ENCODE data around the gene KRT79. TPM values are rescaled to one million over a fixed set of nuclear protein-coding genes. Genes with fewer than 3 reads are reported as not detected.

Gene KRT79
- total and polyA plus RNA-seq, 8 donors: 0.15 TPM; not detected in 7

- Histone ChIP-seq H3K27ac (peak overlapping the region in 2 of 5 donors; percentile 24 to 29), H3K9me3 (no peaks in the 10 kb centered on the region), H3K4me3 (no peak overlapping the region), H3K36me3 (no peaks in the 10 kb centered on the region), H3K4me1 (peaks cover 11 to 38% (median 29%) of the 10 kb centered on the region in 4 donors), H3K27me3 (no peaks in the 10 kb centered on the region)
- WGBS, 5 donors: 13 to 48% (median 22%) methylated on average over 9 of the region's 9 CpGs
- intact Hi-C loops (cut with DNase I; ENCODE audit: low total_unique reads): loop anchor here (5.0 kb wide), 1 partner anchor 495 kb away; no protein-coding TSS in a partner anchor
- TF ChIP-seq POLR2A (IDR thresholded peaks at IDR 0.05): no peak
- no peak for TF ChIP-seq EP300 (IDR thresholded peaks at IDR 0.05)
- no peak for TF ChIP-seq POLR2AphosphoS5 (IDR thresholded peaks at IDR 0.05)
- DNase-seq: peak; percentile 59 to 87
Observed at GRCh38 chr12:52867642-52868041, 33.5 kb upstream of the KRT79 start.

- no peaks in the 10 kb centered on the region for H3K9me3 ChIP-seq
Observed at GRCh38 chr12:52867152-52867551, 33.0 kb upstream of the KRT79 start.

GRCh38 chr12:52865090-52865944, 31.2 kb upstream of the KRT79 start:
- Histone ChIP-seq H3K27me3 (no peaks in the 10 kb centered on the region), H3K4me1 (peaks cover 0 to 15% (median 9%) of the 10 kb centered on the region in 4 donors), H3K27ac (no peak overlapping the region), H3K9me3 (no peaks in the 10 kb centered on the region), H3K36me3 (no peaks in the 10 kb centered on the region), H3K4me3 (no peak overlapping the region)
- TF ChIP-seq CTCF (IDR thresholded peaks at IDR 0.05): peak in 5 of 7 experiments; percentile 69 to 78 (median 73)
- no peak for TF ChIP-seq EP300 (IDR thresholded peaks at IDR 0.05)
- no peak for TF ChIP-seq POLR2A (IDR thresholded peaks at IDR 0.05)
- peak in 1 of 3 donors; percentile 7 for TF ChIP-seq POLR2AphosphoS5 (IDR thresholded peaks at IDR 0.05)
- peak; percentile 78 to 89 for DNase-seq
- intact Hi-C loops (cut with DNase I; ENCODE audit: low total_unique reads): loop anchor here (5.0 kb wide), 1 partner anchor 493 kb away; no protein-coding TSS in a partner anchor
- 47 to 56% (median 51%) methylated on average over 10 of the region's 10 CpGs for WGBS, 5 donors

More at GRCh38 chr12:52867152-52867551, 33.0 kb upstream of the KRT79 start:
- Histone ChIP-seq H3K27me3 (no peaks in the 10 kb centered on the region), H3K4me3 (no peak overlapping the region), H3K27ac (peak overlapping the region in 1 of 5 donors; percentile 29), H3K36me3 (no peaks in the 10 kb centered on the region), H3K4me1 (peaks cover 11 to 34% (median 27%) of the 10 kb centered on the region in 4 donors)
- intact Hi-C loops (cut with DNase I; ENCODE audit: low total_unique reads): loop anchor here (5.0 kb wide), 1 partner anchor 495 kb away; no protein-coding TSS in a partner anchor
- DNase-seq: no peak
- TF ChIP-seq POLR2AphosphoS5 (IDR thresholded peaks at IDR 0.05): no peak
- 59 to 82% (median 76%) methylated on average over 5 of the region's 5 CpGs for WGBS, 5 donors

- no peak for DNase-seq
- no peaks in the 10 kb centered on the region for H3K27me3 ChIP-seq
- H3K27ac ChIP-seq: no peak overlapping the region
- peaks cover 0 to under 1% (median under 1%) of the 10 kb centered on the region in 4 donors for H3K4me1 ChIP-seq
- H3K36me3 ChIP-seq: no peaks in the 10 kb centered on the region
- intact Hi-C loops (cut with DNase I; ENCODE audit: low total_unique reads): loop anchor here (5.0 kb wide), 1 partner anchor 275 kb away; no protein-coding TSS in a partner anchor
- no peak for TF ChIP-seq EP300 (IDR thresholded peaks at IDR 0.05)
- no peak for TF ChIP-seq POLR2A (IDR thresholded peaks at IDR 0.05)
- TF ChIP-seq POLR2AphosphoS5 (IDR thresholded peaks at IDR 0.05): no peak
- 44 to 75% (median 59%) methylated on average over 2 of the region's 2 CpGs for WGBS, 5 donors
- no peaks in the 10 kb centered on the region for H3K9me3 ChIP-seq
- no peak overlapping the region for H3K4me3 ChIP-seq
Observed at GRCh38 chr12:52862023-52862422, 27.9 kb upstream of the KRT79 start.

- Histone ChIP-seq H3K4me3 (no peak overlapping the region), H3K27ac (no peak overlapping the region), H3K27me3 (no peaks in the 10 kb centered on the region), H3K4me1 (no peaks in the 10 kb centered on the region), H3K36me3 (no peaks in the 10 kb centered on the region), H3K9me3 (no peaks in the 10 kb centered on the region)
- TF ChIP-seq EP300 (IDR thresholded peaks at IDR 0.05): no peak
- no peak for TF ChIP-seq POLR2AphosphoS5 (IDR thresholded peaks at IDR 0.05)
- no peak for TF ChIP-seq POLR2A (IDR thresholded peaks at IDR 0.05)
- no peak for TF ChIP-seq CTCF (IDR thresholded peaks at IDR 0.05)
- intact Hi-C loops (cut with DNase I; ENCODE audit: low total_unique reads): loop anchor here (5.0 kb wide), 1 partner anchor 274 kb away; no protein-coding TSS in a partner anchor
- no peak for DNase-seq
- WGBS, 5 donors: 92 to 95% (median 94%) methylated on average over 7 of the region's 7 CpGs
Observed at GRCh38 chr12:52861511-52861910, 27.4 kb upstream of the KRT79 start.

Data from stomach (tissue), 9 donors.